ENCODE results near the gene PRAC2.

Gene PRAC2

DNA sequence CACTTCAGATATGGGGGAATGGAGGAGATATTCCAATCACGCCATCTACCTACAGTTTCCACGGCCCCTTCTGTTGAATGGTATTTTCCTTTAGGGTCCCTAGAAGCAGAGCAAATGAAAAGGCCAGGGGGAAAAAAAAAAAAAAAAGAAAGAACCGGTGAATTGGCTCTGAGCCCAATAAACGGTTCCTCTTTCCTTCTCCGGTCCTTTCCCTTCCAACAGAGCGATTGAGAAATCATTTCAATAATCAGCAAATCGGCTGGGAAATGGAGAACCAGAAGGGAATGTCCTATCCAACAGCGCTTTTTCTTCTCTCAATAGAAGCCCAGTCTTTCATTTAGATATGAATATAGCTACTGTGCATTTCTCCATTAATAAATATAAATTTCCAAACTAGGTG lies 32.4 kb downstream of the PRAC2 start:
- no peak overlapping the region for H3K27ac ChIP-seq
- H3K4me3 ChIP-seq, result peak overlapping the region; percentile 15
- no peak for DNase-seq (ENCODE audit: low spot score)
- no peak for TF ChIP-seq CTCF (IDR thresholded peaks at IDR 0.05)

GRCh38 chr17:48756830-48757251 lies 33.9 kb downstream of the PRAC2 start:
- TF ChIP-seq CTCF (IDR thresholded peaks at IDR 0.05), result no peak
- no peak for DNase-seq (ENCODE audit: low spot score)
- no peak overlapping the region for H3K4me3 ChIP-seq
- no peak overlapping the region for H3K27ac ChIP-seq

DNA sequence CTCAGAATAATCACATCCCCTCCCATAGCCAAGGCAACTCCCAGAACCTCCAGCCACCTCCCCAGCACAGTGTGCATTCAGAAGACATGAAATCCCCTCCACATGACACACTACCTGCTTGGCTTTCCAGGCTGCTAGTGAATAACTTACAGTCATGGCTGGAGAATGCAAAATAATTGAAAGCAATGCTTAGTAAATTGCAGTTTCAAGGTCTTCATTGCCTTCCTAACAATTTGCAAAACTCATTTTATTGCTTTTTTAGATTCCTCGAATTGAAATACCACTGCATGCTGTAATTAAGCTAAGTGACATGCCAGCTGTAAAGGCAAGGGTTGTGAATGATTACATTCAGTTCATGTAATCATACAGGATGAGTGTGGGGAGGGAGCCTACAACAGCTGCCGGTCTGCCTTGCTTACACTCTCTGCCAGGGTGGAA lies 34.6 kb downstream of the PRAC2 start:
- no peak overlapping the region for H3K27ac ChIP-seq
- DNase-seq (ENCODE audit: low spot score), result no peak
- no peak overlapping the region for H3K4me3 ChIP-seq
- no peak for TF ChIP-seq CTCF (IDR thresholded peaks at IDR 0.05)

- DNase-seq (ENCODE audit: low spot score), result no peak
- no peak overlapping the region for H3K27ac ChIP-seq
- H3K4me3 ChIP-seq, result no peak overlapping the region
- no peak for TF ChIP-seq CTCF (IDR thresholded peaks at IDR 0.05)
Observed at GRCh38 chr17:48759288-48759687, 36.3 kb downstream of the PRAC2 start.

DNA sequence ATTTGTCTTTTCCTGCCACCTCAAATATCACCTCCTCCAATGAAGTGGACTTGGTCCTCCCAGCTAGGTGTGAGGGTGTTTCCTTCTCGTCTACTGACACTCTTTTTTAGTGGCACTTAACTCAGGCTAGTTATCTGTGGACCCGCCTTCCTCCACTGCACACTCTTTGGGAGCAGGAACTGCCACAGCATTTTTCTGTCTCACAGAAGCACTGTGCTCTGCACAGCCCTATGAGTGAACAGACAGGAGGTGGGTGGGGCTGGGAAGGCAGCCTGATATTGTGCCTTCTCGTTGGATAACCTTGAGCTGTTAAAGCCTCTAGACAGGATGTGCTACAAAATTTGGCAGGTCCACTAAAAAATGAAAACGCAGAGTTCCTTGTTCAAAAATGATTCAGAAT lies 37.4 kb downstream of the PRAC2 start:
- DNase-seq (ENCODE audit: low spot score), result no peak
- Histone ChIP-seq H3K27ac (no peak overlapping the region), H3K4me3 (no peak overlapping the region)
- no peak for TF ChIP-seq CTCF (IDR thresholded peaks at IDR 0.05)

DNA sequence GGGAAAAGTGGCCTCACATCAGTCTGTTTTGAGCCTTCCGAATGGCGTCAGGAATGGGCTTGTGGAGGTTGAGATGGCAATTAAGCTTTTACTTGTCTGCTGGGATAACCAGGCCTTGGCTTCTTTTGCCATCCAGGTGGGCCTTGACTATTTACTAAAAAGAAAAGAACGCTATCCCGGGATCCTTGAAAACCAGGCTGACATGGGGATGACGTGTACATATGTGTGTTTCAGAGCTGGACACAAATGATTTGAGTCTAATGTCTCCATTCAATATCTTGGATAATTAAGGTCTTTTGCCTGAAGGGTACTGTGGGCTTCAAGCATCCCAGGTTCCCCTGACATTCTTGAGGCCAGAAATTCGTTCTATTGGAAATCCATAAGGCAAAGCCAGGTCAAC lies 38.1 kb downstream of the PRAC2 start:
- Histone ChIP-seq H3K27ac (no peak overlapping the region), H3K4me3 (no peak overlapping the region)
- no peak for TF ChIP-seq CTCF (IDR thresholded peaks at IDR 0.05)
- no peak for DNase-seq (ENCODE audit: low spot score)

DNA sequence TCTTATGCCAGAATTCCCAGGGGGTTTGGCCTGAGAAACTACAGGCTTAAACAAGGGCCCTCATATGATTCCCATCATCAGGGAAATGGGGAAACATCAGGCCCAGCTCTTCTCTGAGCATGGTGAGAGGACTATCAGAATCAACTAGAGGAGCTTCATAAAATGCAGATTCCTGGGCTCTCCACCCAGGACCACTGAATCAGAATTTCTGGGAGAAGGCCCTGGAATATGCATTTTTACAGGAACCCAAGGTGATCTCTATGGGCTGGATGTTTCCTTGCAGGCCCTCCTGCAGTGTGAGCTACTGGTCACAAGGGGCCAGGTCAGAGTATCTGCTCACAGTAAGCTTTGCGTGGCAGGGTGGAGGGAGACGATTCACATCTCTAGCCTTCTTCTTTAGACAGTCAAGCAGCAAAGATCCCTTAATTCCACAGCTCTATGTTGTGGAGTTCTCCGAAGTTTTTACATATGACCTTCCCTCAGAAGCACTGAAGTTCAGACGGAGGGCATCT lies 44.3 kb downstream of the PRAC2 start:
- DNase-seq (ENCODE audit: low spot score), result no peak
- Histone ChIP-seq H3K4me3 (no peak overlapping the region), H3K27ac (no peak overlapping the region)
- TF ChIP-seq CTCF (IDR thresholded peaks at IDR 0.05), result no peak

All from coronary artery (tissue), 2 donors.